NCI-H526 treated with DMSO at 0.1 percent for 48 hours (cell line): ENCODE results near the gene FGF5.

Experiments
- DNase-seq: peaks from one replicate; lab custom pipeline; 2025; lab: John Stamatoyannopoulos, UW

Gene FGF5

GRCh38 chr4:80336582-80336981, 70.1 kb downstream of the FGF5 start:
- DNase-seq: no peak

- no peak for DNase-seq
Measured at GRCh38 chr4:80340036-80340435, 73.6 kb downstream of the FGF5 start.
